HepG2 (cell line): ENCODE measurements around the gene TSC22D4. TPM values are rescaled to one million over a fixed set of nuclear protein-coding genes. Genes with fewer than 3 reads are reported as not detected.

Experiments used
- ATF7-NPFF ChIP-seq: sonication (generic); formaldehyde crosslinking; IDR thresholded peaks from 2 replicates; pipeline ENCODE4 v1.8.1; 2023; ENCODE audit warnings: mild to moderate bottlenecking, low read depth, missing genetic modification reagents, moderate library complexity
- CREM ChIP-seq, 2 experiments: sonication (generic) in 1 of 2; formaldehyde crosslinking in 1 of 2; IDR thresholded peaks; 2 replicates each; pipeline versions ENCODE4 v1.4.0 to v1.6.1; 2016 to 2020; ENCODE audit warnings: antibody characterized with exemption in 1 of 2, mild to moderate bottlenecking in 1 of 2, missing genetic modification reagents in 1 of 2
- FOXM1 ChIP-seq: sonication (generic); formaldehyde crosslinking; IDR thresholded peaks from 2 replicates; pipeline ENCODE4 v1.5.0; 2020; ENCODE audit warnings: missing genetic modification reagents
- HNF1B ChIP-seq: sonication (generic); formaldehyde crosslinking; IDR thresholded peaks from 2 replicates; pipeline ENCODE4 v1.5.1; 2020; ENCODE audit warnings: mild to moderate bottlenecking, moderate library complexity, missing genetic modification reagents
- IKZF5 ChIP-seq: IDR thresholded peaks from 2 replicates; pipeline ENCODE4 v1.6.1; 2018; ENCODE audit warnings: missing genetic modification reagents, mild to moderate bottlenecking, missing compliant biosample characterization
- KDM4B ChIP-seq: sonication (generic); formaldehyde crosslinking; IDR thresholded peaks from 2 replicates; pipeline ENCODE4 v1.4.0; 2020; ENCODE audit warnings: missing genetic modification reagents
- NR0B2 ChIP-seq: sonication (generic); formaldehyde crosslinking; IDR thresholded peaks from 2 replicates; pipeline ENCODE4 v1.4.0; 2020; ENCODE audit warnings: mild to moderate bottlenecking, missing genetic modification reagents
- RNF2 ChIP-seq: fragments of 450-650 bp; conservative IDR thresholded peaks from 2 replicates; pipeline ENCODE4 v1.6.1; 2016; ENCODE audit warnings: low read depth
- SETDB1 ChIP-seq: sonication (generic); formaldehyde crosslinking; IDR thresholded peaks from 2 replicates; pipeline ENCODE4 v1.5.1; 2020; ENCODE audit warnings: missing genetic modification reagents, mild to moderate bottlenecking, borderline replicate concordance
- SYNCRIP ChIP-seq: fragments of 200-400 bp; formaldehyde crosslinking; IDR thresholded peaks from 2 replicates; pipeline ENCODE4 v1.6.1; 2018; ENCODE audit warnings: mild to moderate bottlenecking, low read depth, low read length; ENCODE audit not compliant: insufficient read depth
- TAF15 ChIP-seq: fragments of 200-400 bp; formaldehyde crosslinking; IDR thresholded peaks from one replicate; pipeline ENCODE4 v1.6.1; 2018; ENCODE audit warnings: mild to moderate bottlenecking, low read depth, low read length; ENCODE audit not compliant: poor library complexity, severe bottlenecking
- TCF7L2 ChIP-seq: IDR thresholded peaks from 2 replicates; pipeline ENCODE4 v1.6.1; 2011; ENCODE audit warnings: mild to moderate bottlenecking, low read depth, low read length, moderate library complexity
- ZBTB26 ChIP-seq: IDR thresholded peaks from 2 replicates; pipeline ENCODE4 v1.6.1; 2016; ENCODE audit warnings: missing compliant biosample characterization, missing genetic modification reagents, borderline replicate concordance
- ZBTB3 ChIP-seq: sonication (generic); formaldehyde crosslinking; IDR thresholded peaks from 2 replicates; pipeline ENCODE4 v1.4.0; 2020; ENCODE audit warnings: low read depth, mild to moderate bottlenecking, moderate library complexity, missing genetic modification reagents, borderline replicate concordance
- ZNF207 ChIP-seq: fragments of 450-650 bp; IDR thresholded peaks from 2 replicates; pipeline ENCODE4 v1.6.1; 2016; ENCODE audit warnings: antibody characterized with exemption, borderline replicate concordance
- ZNF263 ChIP-seq: sonication (generic); formaldehyde crosslinking; IDR thresholded peaks from 2 replicates; pipeline ENCODE4 v1.4.0; 2020; ENCODE audit warnings: missing genetic modification reagents
- ZNF292 ChIP-seq: sonication (generic); formaldehyde crosslinking; IDR thresholded peaks from 2 replicates; pipeline ENCODE4 v1.8.1; 2022; ENCODE audit warnings: mild to moderate bottlenecking, low read depth, missing genetic modification reagents, borderline replicate concordance
- ZNF337 ChIP-seq: sonication (generic); formaldehyde crosslinking; IDR thresholded peaks from 2 replicates; pipeline ENCODE4 v1.5.1; 2020; ENCODE audit warnings: missing genetic modification reagents, low read depth, mild to moderate bottlenecking, borderline replicate concordance
- ZNF704 ChIP-seq: sonication (generic); formaldehyde crosslinking; IDR thresholded peaks from 2 replicates; pipeline ENCODE4 v1.8.1; 2023; ENCODE audit warnings: mild to moderate bottlenecking, inconsistent platforms, moderate library complexity, missing genetic modification reagents, borderline replicate concordance
- ZNF713 ChIP-seq: sonication (generic); formaldehyde crosslinking; IDR thresholded peaks from 2 replicates; pipeline ENCODE4 v1.4.0; 2020; ENCODE audit warnings: mild to moderate bottlenecking, missing genetic modification reagents
- ZNF747 ChIP-seq: sonication (generic); formaldehyde crosslinking; IDR thresholded peaks from 2 replicates; pipeline ENCODE4 v1.8.1; 2023; ENCODE audit warnings: missing genetic modification reagents, mild to moderate bottlenecking, borderline replicate concordance
- ZNF891 ChIP-seq: sonication (generic); formaldehyde crosslinking; IDR thresholded peaks from 2 replicates; pipeline ENCODE4 v1.5.0; 2020; ENCODE audit warnings: mild to moderate bottlenecking, missing genetic modification reagents
- ZSCAN30 ChIP-seq: sonication (generic); formaldehyde crosslinking; IDR thresholded peaks from 2 replicates; pipeline ENCODE4 v1.5.0; 2020; ENCODE audit warnings: mild to moderate bottlenecking, missing genetic modification reagents
- polyA plus RNA-seq, 8 experiments: library from polyadenylated mRNA; depleted of rRNA in 3 of 8; stranded (reverse) in 7 of 8; unstranded in 1 of 8; fragments of >200 nt; fragmentation: Illumina TruSeq in 4 of 8; extraction: Trizol in 4 of 8; gene quantifications; 2 replicates each; pipeline versions ENCODE4 v1.2.1 to v1.2.3, GENCODE V29; 2011 to 2016; ENCODE audit warnings: low read depth in 4 of 8, missing spikeins in 1 of 8, mixed read lengths in 1 of 8; ENCODE audit not compliant: insufficient read depth in 1 of 8
- total RNA-seq, 5 experiments: library from RNA; depleted of rRNA; stranded (reverse); fragments of >200 nt; fragmentation: Illumina TruSeq; extraction: Trizol; gene quantifications; 2 replicates each; pipeline ENCODE4 v1.2.3, GENCODE V29; 2016; ENCODE audit warnings: low read depth in 1 of 5

The TSC22D4 gene
- total and polyA plus RNA-seq, 2 of the 13 experiments (the other 11 are each of a cell fraction or from before 2014, with no cell fraction given): 7.7 to 8.7 TPM

GRCh38 chr7:100428199-100428966 is 50.6 kb downstream of the TSC22D4 start, which contains the start of gene ZCWPW1 (continued):
- peak; percentile 78 for TF ChIP-seq ZBTB26
- peak; percentile 95 for TF ChIP-seq TAF15
- peak; percentile 79 for TF ChIP-seq ZNF263 (CRISPR knock-in tag)
- TF ChIP-seq HNF1B (CRISPR knock-in tag): peak; percentile 76; the same call in 1 of the 2 replicates
- TF ChIP-seq SYNCRIP: no peak
- peak; percentile 89 for TF ChIP-seq RNF2
- no peak; the same call in none of the 2 replicates for TF ChIP-seq ZBTB3
- TF ChIP-seq SETDB1 (CRISPR knock-in tag): 0 out of 2 replicates have a peak, but pooled peaks have one; percentile 65
- no peak for TF ChIP-seq ZNF207
- TF ChIP-seq FOXM1 (CRISPR knock-in tag): peak; percentile 73
- no peak for TF ChIP-seq ZNF292 (CRISPR knock-in tag)
- no peak for TF ChIP-seq ZNF337 (CRISPR knock-in tag)
- TF ChIP-seq TCF7L2: no peak
- TF ChIP-seq ATF7-NPFF: peak; percentile 95
- TF ChIP-seq ZNF704 (CRISPR knock-in tag): peak; percentile 82; the same call in 1 of the 2 replicates
- peak; percentile 55; the same call in 1 of the 2 replicates for TF ChIP-seq ZSCAN30 (CRISPR knock-in tag)
- TF ChIP-seq NR0B2 (CRISPR knock-in tag): peak; percentile 68
- TF ChIP-seq IKZF5 (CRISPR knock-in tag): peak; percentile 57; the same call in 1 of the 2 replicates
- TF ChIP-seq ZNF747: no peak; the same call in 1 of the 2 replicates
- TF ChIP-seq ZNF891 (CRISPR knock-in tag): no peak
- no peak for TF ChIP-seq KDM4B (CRISPR knock-in tag)
- TF ChIP-seq CREM (IDR thresholded peaks at IDR 0.05): peak; percentile 88
- 0 out of 2 replicates have a peak, but pooled peaks have one; percentile 34 for TF ChIP-seq CREM (CRISPR knock-in tag; IDR thresholded peaks at IDR 0.05)
- no peak for TF ChIP-seq ZNF713 (CRISPR knock-in tag)
